Stomach (tissue), 4 donors: ENCODE data around the gene DLG5.

Experiments used
- EP300 ChIP-seq: sonication (generic); formaldehyde crosslinking; IDR thresholded peaks from one replicate; pipeline ENCODE4 v1.6.1; 2017; ENCODE audit warnings: antibody characterized with exemption
- POLR2AphosphoS5 ChIP-seq, 3 donors: sonication (generic); formaldehyde crosslinking; IDR thresholded peaks; one replicate each; pipeline ENCODE4 v1.6.1; 2016; ENCODE audit warnings: antibody characterized with exemption in 3 of 3
- TF ChIP-seq, protein P1 (sequence below), 7 experiments: fragments of 450-650 bp in 4 of 7; fragments of 200-600 bp in 3 of 7; sonication (generic) in 3 of 7; IDR thresholded peaks; one replicate each; pipeline ENCODE4 v1.5.1; 2016 to 2019; ENCODE audit warnings: antibody characterized with exemption in 7 of 7, control low read depth in 2 of 7, mild to moderate bottlenecking in 1 of 7

GRCh38 chr10:77975086-77975666 is 48.6 kb upstream of the DLG5 start:
- TF ChIP-seq, protein P1, sequence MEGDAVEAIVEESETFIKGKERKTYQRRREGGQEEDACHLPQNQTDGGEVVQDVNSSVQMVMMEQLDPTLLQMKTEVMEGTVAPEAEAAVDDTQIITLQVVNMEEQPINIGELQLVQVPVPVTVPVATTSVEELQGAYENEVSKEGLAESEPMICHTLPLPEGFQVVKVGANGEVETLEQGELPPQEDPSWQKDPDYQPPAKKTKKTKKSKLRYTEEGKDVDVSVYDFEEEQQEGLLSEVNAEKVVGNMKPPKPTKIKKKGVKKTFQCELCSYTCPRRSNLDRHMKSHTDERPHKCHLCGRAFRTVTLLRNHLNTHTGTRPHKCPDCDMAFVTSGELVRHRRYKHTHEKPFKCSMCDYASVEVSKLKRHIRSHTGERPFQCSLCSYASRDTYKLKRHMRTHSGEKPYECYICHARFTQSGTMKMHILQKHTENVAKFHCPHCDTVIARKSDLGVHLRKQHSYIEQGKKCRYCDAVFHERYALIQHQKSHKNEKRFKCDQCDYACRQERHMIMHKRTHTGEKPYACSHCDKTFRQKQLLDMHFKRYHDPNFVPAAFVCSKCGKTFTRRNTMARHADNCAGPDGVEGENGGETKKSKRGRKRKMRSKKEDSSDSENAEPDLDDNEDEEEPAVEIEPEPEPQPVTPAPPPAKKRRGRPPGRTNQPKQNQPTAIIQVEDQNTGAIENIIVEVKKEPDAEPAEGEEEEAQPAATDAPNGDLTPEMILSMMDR (IDR thresholded peaks at IDR 0.05): no peak
- no peak for TF ChIP-seq POLR2AphosphoS5 (IDR thresholded peaks at IDR 0.05)
- no peak for TF ChIP-seq EP300
